HepG2 (cell line): ENCODE measurements around the gene TMEM129. TPM values are rescaled to one million over a fixed set of nuclear protein-coding genes. Genes with fewer than 3 reads are reported as not detected.
A peak's percentile ranks its signal among the peaks of the same experiment; 100 is the strongest.

ENCODE experiments used
- CENPT ChIP-seq: sonication (generic); formaldehyde crosslinking; IDR thresholded peaks from 2 replicates; pipeline ENCODE4 v1.8.0; 2022; ENCODE audit warnings: low read depth, mild to moderate bottlenecking, moderate library complexity, missing genetic modification reagents
- HMGA1 ChIP-seq: sonication (generic); formaldehyde crosslinking; conservative IDR thresholded peaks from 2 replicates; pipeline ENCODE4 v1.4.0; 2020; ENCODE audit warnings: missing genetic modification reagents
- HNF4G ChIP-seq, 2 experiments: sonication (generic) in 1 of 2; formaldehyde crosslinking in 1 of 2; IDR thresholded peaks; 2 replicates each; pipeline versions ENCODE4 v1.4.0 to v1.6.1; 2011 to 2020; ENCODE audit warnings: borderline replicate concordance in 2 of 2, low read depth in 2 of 2, mild to moderate bottlenecking in 2 of 2, low read length in 1 of 2, missing genetic modification reagents in 1 of 2, moderate library complexity in 1 of 2
- HNRNPL ChIP-seq: fragments of 200-400 bp; formaldehyde crosslinking; IDR thresholded peaks from 2 replicates; pipeline ENCODE4 v1.6.1; 2017; ENCODE audit warnings: mild to moderate bottlenecking, low read depth, low read length
- MEIS1 ChIP-seq: sonication (generic); formaldehyde crosslinking; IDR thresholded peaks from 2 replicates; pipeline ENCODE4 v1.9.0; 2021; ENCODE audit warnings: mild to moderate bottlenecking, missing genetic modification reagents, moderate library complexity, borderline replicate concordance
- NFE2L1 ChIP-seq: sonication (generic); formaldehyde crosslinking; IDR thresholded peaks from 2 replicates; pipeline ENCODE4 v1.4.0; 2020; ENCODE audit warnings: missing genetic modification reagents, mild to moderate bottlenecking, borderline replicate concordance
- NFE2L2 ChIP-seq: fragments of 150-350 bp; IDR thresholded peaks from 2 replicates; pipeline ENCODE4 v1.6.1; 2014; ENCODE audit warnings: low read length
- RAD21 ChIP-seq: fragments of 450-650 bp; formaldehyde crosslinking; IDR thresholded peaks from 2 replicates; pipeline ENCODE4 v1.5.0; 2020; ENCODE audit warnings: mild to moderate bottlenecking
- RFXAP ChIP-seq: sonication (generic); formaldehyde crosslinking; IDR thresholded peaks from 2 replicates; pipeline ENCODE4 v1.4.0; 2020; ENCODE audit warnings: missing genetic modification reagents, borderline replicate concordance
- SIX4 ChIP-seq: sonication (generic); formaldehyde crosslinking; IDR thresholded peaks from 2 replicates; pipeline ENCODE4 v1.4.0; 2020; ENCODE audit warnings: missing genetic modification reagents
- SRSF1 ChIP-seq: fragments of 200-400 bp; formaldehyde crosslinking; optimal IDR thresholded peaks from 2 replicates; pipeline ENCODE3; 2017; ENCODE audit warnings: mild to moderate bottlenecking, low read depth, low read length, moderate library complexity
- TBP ChIP-seq: sonication (generic); formaldehyde crosslinking; IDR thresholded peaks from 2 replicates; pipeline ENCODE4 v1.5.0; 2020; ENCODE audit warnings: missing genetic modification reagents
- TEAD2 ChIP-seq: sonication (generic); formaldehyde crosslinking; IDR thresholded peaks from 2 replicates; pipeline ENCODE4 v1.9.0; 2021; ENCODE audit warnings: missing genetic modification reagents
- ZKSCAN5 ChIP-seq: sonication (generic); formaldehyde crosslinking; IDR thresholded peaks from 2 replicates; pipeline ENCODE4 v1.5.1; 2020; ENCODE audit warnings: mild to moderate bottlenecking, missing genetic modification reagents
- ZMYM4 ChIP-seq: sonication (generic); formaldehyde crosslinking; IDR thresholded peaks from 2 replicates; pipeline ENCODE4 v1.8.1; 2023; ENCODE audit warnings: mild to moderate bottlenecking, missing genetic modification reagents
- ZNF101 ChIP-seq: sonication (generic); formaldehyde crosslinking; IDR thresholded peaks from 2 replicates; pipeline ENCODE4 v1.4.0; 2020; ENCODE audit warnings: mild to moderate bottlenecking, low read depth, missing genetic modification reagents, borderline replicate concordance
- ZNF143 ChIP-seq: sonication (generic); formaldehyde crosslinking; IDR thresholded peaks from 2 replicates; pipeline ENCODE4 v1.4.0; 2020; ENCODE audit warnings: missing genetic modification reagents
- ZNF224 ChIP-seq: sonication (generic); formaldehyde crosslinking; IDR thresholded peaks from 2 replicates; pipeline ENCODE4 v1.5.0; 2020; ENCODE audit warnings: mild to moderate bottlenecking, missing genetic modification reagents
- ZNF274 ChIP-seq: sonication (generic); formaldehyde crosslinking; IDR thresholded peaks from 2 replicates; pipeline ENCODE4 v1.5.1; 2020; ENCODE audit warnings: mild to moderate bottlenecking, missing genetic modification reagents
- ZNF292 ChIP-seq: sonication (generic); formaldehyde crosslinking; IDR thresholded peaks from 2 replicates; pipeline ENCODE4 v1.8.1; 2022; ENCODE audit warnings: mild to moderate bottlenecking, low read depth, missing genetic modification reagents, borderline replicate concordance
- ZNF30 ChIP-seq: sonication (generic); formaldehyde crosslinking; IDR thresholded peaks from 2 replicates; pipeline ENCODE4 v1.5.0; 2020; ENCODE audit warnings: mild to moderate bottlenecking, missing genetic modification reagents
- ZNF335 ChIP-seq: sonication (generic); formaldehyde crosslinking; IDR thresholded peaks from 2 replicates; pipeline ENCODE4 v1.4.0; 2020; ENCODE audit warnings: missing genetic modification reagents
- ZNF615 ChIP-seq: sonication (generic); formaldehyde crosslinking; IDR thresholded peaks from 2 replicates; pipeline ENCODE4 v1.5.0; 2020; ENCODE audit warnings: mild to moderate bottlenecking, missing genetic modification reagents, borderline replicate concordance
- ZNF670 ChIP-seq: sonication (generic); formaldehyde crosslinking; IDR thresholded peaks from 2 replicates; pipeline ENCODE4 v1.8.0; 2022; ENCODE audit warnings: mild to moderate bottlenecking, missing genetic modification reagents, borderline replicate concordance
- polyA plus RNA-seq, 8 experiments: library from polyadenylated mRNA; depleted of rRNA in 3 of 8; stranded (reverse) in 7 of 8; unstranded in 1 of 8; fragments of >200 nt; fragmentation: Illumina TruSeq in 4 of 8; extraction: Trizol in 4 of 8; gene quantifications; 2 replicates each; pipeline versions ENCODE4 v1.2.1 to v1.2.3, GENCODE V29; 2011 to 2016; ENCODE audit warnings: low read depth in 4 of 8, missing spikeins in 1 of 8, mixed read lengths in 1 of 8; ENCODE audit not compliant: insufficient read depth in 1 of 8
- total RNA-seq, 5 experiments: library from RNA; depleted of rRNA; stranded (reverse); fragments of >200 nt; fragmentation: Illumina TruSeq; extraction: Trizol; gene quantifications; 2 replicates each; pipeline ENCODE4 v1.2.3, GENCODE V29; 2016; ENCODE audit warnings: low read depth in 1 of 5
- TF ChIP-seq, protein P1 (sequence below): sonication (generic); formaldehyde crosslinking; IDR thresholded peaks from 2 replicates; pipeline ENCODE4 v1.4.0; 2020; ENCODE audit warnings: missing genetic modification reagents
- TF ChIP-seq, protein P2 (sequence below): sonication (generic); formaldehyde crosslinking; IDR thresholded peaks from 2 replicates; pipeline ENCODE4 v1.5.1; 2020; ENCODE audit warnings: missing genetic modification reagents, mild to moderate bottlenecking, borderline replicate concordance

TMEM129 gene
- total and polyA plus RNA-seq, 2 of the 13 experiments (the other 11 are each of a cell fraction or from before 2014, with no cell fraction given), result 19.0 to 25.8 TPM

DNA sequence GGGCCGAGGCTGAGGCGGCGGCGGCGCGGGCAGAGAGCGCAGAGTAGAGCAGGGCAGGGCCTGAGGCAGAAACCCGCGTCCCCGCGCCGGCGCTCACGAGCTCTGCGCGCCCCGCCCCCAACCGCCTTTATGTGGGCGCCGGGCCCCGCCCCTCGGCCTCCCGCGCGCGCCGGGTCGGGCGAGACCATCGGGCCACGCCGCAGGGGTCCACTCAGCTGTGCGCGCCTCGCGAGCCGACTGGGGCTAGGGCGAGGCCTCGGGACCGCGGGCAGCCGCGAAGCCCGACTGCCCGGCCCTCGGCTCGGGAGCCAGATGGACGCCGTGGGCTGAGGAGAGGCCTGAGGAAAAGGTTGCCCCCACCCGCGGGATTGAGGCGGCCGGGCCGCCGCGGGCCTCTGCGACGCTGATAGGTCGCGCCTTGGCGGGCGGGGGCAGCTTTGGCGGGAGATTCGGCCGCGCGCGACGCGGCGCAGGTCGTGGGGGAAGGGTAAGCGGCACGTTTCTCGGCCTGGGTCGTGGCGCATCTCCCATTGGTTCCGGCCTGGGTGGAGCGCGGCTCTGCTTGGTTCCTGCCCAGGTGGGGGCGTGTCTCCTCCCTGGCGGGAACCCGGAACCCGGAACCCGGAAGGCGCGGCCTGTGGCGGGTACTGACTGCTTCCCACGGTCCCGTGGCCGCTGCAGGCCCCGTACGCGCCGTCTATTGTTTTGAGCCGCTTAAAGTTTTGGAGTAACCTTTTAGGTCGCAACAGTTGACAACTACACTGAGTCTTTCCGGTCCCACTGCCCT lies 8.7 kb downstream of the TMEM129 start, which contains the start of gene SLBP (continued):
- 0 out of 2 replicates have a peak, but pooled peaks have one; percentile 44 for TF ChIP-seq ZNF335 (CRISPR knock-in tag)
- peak; percentile 95; the same call in 1 of the 2 replicates for TF ChIP-seq ZNF101 (CRISPR knock-in tag)
- peak; percentile 97 for TF ChIP-seq ZNF30 (CRISPR knock-in tag)
- no peak for TF ChIP-seq TBP (CRISPR knock-in tag)
- TF ChIP-seq SIX4 (CRISPR knock-in tag), result peak; percentile 60; the same call in 1 of the 2 replicates
- no peak for TF ChIP-seq SRSF1
- peak; percentile 78; the same call in 1 of the 2 replicates for TF ChIP-seq ZNF670 (CRISPR knock-in tag)
- TF ChIP-seq HMGA1 (CRISPR knock-in tag), result no peak
- TF ChIP-seq HNF4G (IDR thresholded peaks at IDR 0.05; ENCODE audit: borderline replicate concordance, low read depth, low read length), result peak; percentile 3; the same call in 1 of the 2 replicates
- no peak; the same call in 1 of the 2 replicates for TF ChIP-seq HNF4G (CRISPR knock-in tag; IDR thresholded peaks at IDR 0.05; ENCODE audit: borderline replicate concordance, low read depth)
- no peak for TF ChIP-seq NFE2L2
- TF ChIP-seq ZMYM4 (CRISPR knock-in tag), result peak; percentile 63; the same call in 1 of the 2 replicates
- peak; percentile 85 for TF ChIP-seq MEIS1 (CRISPR knock-in tag)
- TF ChIP-seq NFE2L1, result peak; percentile 52; the same call in 1 of the 2 replicates
- peak; percentile 67 for TF ChIP-seq ZNF143 (CRISPR knock-in tag)
- TF ChIP-seq HNRNPL, result no peak
- TF ChIP-seq ZNF615 (CRISPR knock-in tag), result peak; percentile 83; the same call in 1 of the 2 replicates
- TF ChIP-seq CENPT (CRISPR knock-in tag), result peak; percentile 98
- TF ChIP-seq, protein P1, sequence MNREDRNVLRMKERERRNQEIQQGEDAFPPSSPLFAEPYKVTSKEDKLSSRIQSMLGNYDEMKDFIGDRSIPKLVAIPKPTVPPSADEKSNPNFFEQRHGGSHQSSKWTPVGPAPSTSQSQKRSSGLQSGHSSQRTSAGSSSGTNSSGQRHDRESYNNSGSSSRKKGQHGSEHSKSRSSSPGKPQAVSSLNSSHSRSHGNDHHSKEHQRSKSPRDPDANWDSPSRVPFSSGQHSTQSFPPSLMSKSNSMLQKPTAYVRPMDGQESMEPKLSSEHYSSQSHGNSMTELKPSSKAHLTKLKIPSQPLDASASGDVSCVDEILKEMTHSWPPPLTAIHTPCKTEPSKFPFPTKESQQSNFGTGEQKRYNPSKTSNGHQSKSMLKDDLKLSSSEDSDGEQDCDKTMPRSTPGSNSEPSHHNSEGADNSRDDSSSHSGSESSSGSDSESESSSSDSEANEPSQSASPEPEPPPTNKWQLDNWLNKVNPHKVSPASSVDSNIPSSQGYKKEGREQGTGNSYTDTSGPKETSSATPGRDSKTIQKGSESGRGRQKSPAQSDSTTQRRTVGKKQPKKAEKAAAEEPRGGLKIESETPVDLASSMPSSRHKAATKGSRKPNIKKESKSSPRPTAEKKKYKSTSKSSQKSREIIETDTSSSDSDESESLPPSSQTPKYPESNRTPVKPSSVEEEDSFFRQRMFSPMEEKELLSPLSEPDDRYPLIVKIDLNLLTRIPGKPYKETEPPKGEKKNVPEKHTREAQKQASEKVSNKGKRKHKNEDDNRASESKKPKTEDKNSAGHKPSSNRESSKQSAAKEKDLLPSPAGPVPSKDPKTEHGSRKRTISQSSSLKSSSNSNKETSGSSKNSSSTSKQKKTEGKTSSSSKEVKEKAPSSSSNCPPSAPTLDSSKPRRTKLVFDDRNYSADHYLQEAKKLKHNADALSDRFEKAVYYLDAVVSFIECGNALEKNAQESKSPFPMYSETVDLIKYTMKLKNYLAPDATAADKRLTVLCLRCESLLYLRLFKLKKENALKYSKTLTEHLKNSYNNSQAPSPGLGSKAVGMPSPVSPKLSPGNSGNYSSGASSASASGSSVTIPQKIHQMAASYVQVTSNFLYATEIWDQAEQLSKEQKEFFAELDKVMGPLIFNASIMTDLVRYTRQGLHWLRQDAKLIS, result no peak
- peak; percentile 98 for TF ChIP-seq TEAD2
- no peak for TF ChIP-seq ZNF292 (CRISPR knock-in tag)
- peak; percentile 23; the same call in 1 of the 2 replicates for TF ChIP-seq RAD21 (CRISPR knock-in tag)
- TF ChIP-seq, protein P2, sequence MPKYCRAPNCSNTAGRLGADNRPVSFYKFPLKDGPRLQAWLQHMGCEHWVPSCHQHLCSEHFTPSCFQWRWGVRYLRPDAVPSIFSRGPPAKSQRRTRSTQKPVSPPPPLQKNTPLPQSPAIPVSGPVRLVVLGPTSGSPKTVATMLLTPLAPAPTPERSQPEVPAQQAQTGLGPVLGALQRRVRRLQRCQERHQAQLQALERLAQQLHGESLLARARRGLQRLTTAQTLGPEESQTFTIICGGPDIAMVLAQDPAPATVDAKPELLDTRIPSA (CRISPR knock-in tag), result peak; percentile 97; the same call in 1 of the 2 replicates
- peak; percentile 97 for TF ChIP-seq RFXAP (CRISPR knock-in tag)
- TF ChIP-seq ZNF274, result peak; percentile 96
- TF ChIP-seq ZNF224 (CRISPR knock-in tag), result peak; percentile 91; the same call in 1 of the 2 replicates
- TF ChIP-seq ZKSCAN5 (CRISPR knock-in tag), result no peak
